GM10248 (cell line): ENCODE data around the gene USP27X.

Experiments
- CTCF ChIA-PET: fragments of 300-600 bp; sonication (Branson Sonifier 250); formaldehyde crosslinking; extraction: SDS; loops from one replicate; lab custom pipeline; 2021; ENCODE audit warnings: antibody characterized with exemption; lab: Yijun Ruan, JAX
- POLR2A ChIA-PET: fragments of 350-650 bp; sonication (Branson Sonifier 250); formaldehyde crosslinking; extraction: SDS; loops from one replicate; lab custom pipeline; 2020; ENCODE audit warnings: antibody characterized with exemption; lab: Yijun Ruan, JAX
- DNase-seq: peaks from one replicate; pipeline ENCODE4 v3.0.0; 2012; ENCODE audit errors: extremely low spot score
- CTCF ChIP-seq: IDR thresholded peaks from 2 replicates; pipeline ENCODE4 v1.5.1; 2012; ENCODE audit warnings: mild to moderate bottlenecking, low read depth; ENCODE audit errors: extremely low read depth, missing control alignments, control extremely low read depth

Gene USP27X

GRCh38 chrX:49878128-49878833 lies 1.0 kb upstream of the USP27X start:
- POLR2A ChIA-PET: no interaction called here

GRCh38 chrX:49879656-49880277 lies 483 bp downstream of the USP27X start:
- TF ChIP-seq CTCF: no peak
- ChIA-PET POLR2A (no interaction called here), CTCF (interaction anchor here (0.9 kb wide), 1 partner anchor 9 kb away, joined by 3 read pairs; no protein-coding TSS in a partner anchor)
- DNase-seq: no peak

More at GRCh38 chrX:49878128-49878833, 1.0 kb upstream of the USP27X start:
- no peak for TF ChIP-seq CTCF
- DNase-seq: no peak
- CTCF ChIA-PET: interaction anchor here (1.5 kb wide), 1 partner anchor 9 kb away, joined by 3 read pairs; no protein-coding TSS in a partner anchor

GRCh38 chrX:49880668-49881067 lies 1.4 kb downstream of the USP27X start:
- no peak for DNase-seq
- ChIA-PET CTCF (no interaction called here), POLR2A (no interaction called here)
- no peak for TF ChIP-seq CTCF

- ChIA-PET POLR2A (no interaction called here), CTCF (interaction anchor here (0.7 to 2.6 kb wide), 19 partner anchors 9 to 695 kb away, joined by 3 to 28 read pairs (median 4); partner anchors contain the start of genes CCNB3 and CLCN5)
- DNase-seq: peak; percentile 39
- peak; percentile 64 for TF ChIP-seq CTCF
Observed at GRCh38 chrX:49884290-49884862, 5.1 kb downstream of the USP27X start.

GRCh38 chrX:49892542-49892941 lies 13.3 kb downstream of the USP27X start:
- TF ChIP-seq CTCF: no peak
- no peak for DNase-seq
- ChIA-PET CTCF (no interaction called here), POLR2A (no interaction called here)

- CTCF ChIA-PET: interaction anchor here (1.4 kb wide), 1 partner anchor 12 kb away, joined by 3 read pairs; no protein-coding TSS in a partner anchor
- no peak for DNase-seq
- POLR2A ChIA-PET: no interaction called here
- TF ChIP-seq CTCF: no peak
Observed at GRCh38 chrX:49896951-49897350, 17.7 kb downstream of the USP27X start.
